GM12874 (cell line): Measurements from ENCODE around the gene FH.

Source experiments
- CTCF ChIP-seq: IDR thresholded peaks from 2 replicates; pipeline ENCODE4 v1.5.1; 2011; ENCODE audit warnings: low read depth, mild to moderate bottlenecking, control low read depth, low read length, moderate library complexity; ENCODE audit not compliant: insufficient read depth

FH gene

GRCh38 chr1:241519308-241520079 lies at the start of gene FH:
Gene FH, minus strand, starts transcription at chr1:241519755. Its CDS starts 33 bp downstream, at chr1:241519722.
- TF ChIP-seq CTCF = no peak

- TF ChIP-seq CTCF = no peak
These were observed 41.3 kb upstream of the FH start for GRCh38 chr1:241560849-241561187.

- no peak for TF ChIP-seq CTCF
These were observed 40.7 kb upstream of the FH start for GRCh38 chr1:241560146-241560848.

DNA sequence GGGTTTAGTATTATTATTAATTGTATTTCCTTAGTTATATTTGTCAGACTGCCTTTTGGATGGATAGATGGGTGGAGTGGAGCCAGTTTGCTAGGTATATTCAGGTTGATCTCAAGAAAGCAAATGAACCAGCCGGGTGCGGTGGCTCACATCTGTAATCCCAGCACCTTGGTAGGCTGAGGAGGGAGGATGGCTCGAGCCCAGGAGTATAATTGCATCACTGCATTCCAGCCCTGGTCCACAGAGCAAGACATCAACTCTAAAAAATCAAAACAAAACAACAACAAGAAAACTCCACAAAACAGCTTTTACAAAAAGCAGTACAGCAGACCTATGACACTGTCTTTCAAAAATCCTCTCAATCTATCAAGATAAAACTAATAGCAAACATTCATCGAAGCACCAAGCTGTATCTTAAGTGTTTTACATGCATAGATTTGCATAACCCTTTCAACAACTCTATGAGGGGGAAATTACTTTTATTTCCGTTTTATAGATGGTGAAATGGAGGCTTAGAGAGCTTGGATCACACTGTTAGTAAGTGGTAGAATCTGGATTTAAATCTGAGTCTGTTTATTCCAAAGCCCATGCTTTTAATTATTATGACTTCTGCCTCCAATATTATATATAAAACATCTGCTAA lies 38.1 kb upstream of the FH start:
- TF ChIP-seq CTCF = no peak

DNA sequence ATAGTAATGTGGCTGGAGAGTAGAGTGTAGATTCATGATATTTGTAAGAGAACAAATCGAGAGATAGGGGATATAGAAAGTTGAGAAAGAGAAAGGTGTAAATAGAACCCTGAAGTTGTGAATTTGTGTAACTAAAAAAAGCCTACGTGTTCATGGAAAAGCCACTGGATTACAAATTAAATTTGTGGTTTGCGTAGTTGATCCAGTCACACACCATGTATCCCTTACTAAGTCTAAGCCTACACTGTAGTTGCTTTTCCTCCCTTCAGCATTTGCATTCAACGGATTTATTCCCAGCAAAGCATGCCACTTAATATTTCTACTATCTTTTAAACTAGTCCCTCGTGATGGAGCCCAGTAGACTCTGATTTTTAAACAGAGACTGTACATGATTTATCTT lies 37.5 kb upstream of the FH start:
- no peak for TF ChIP-seq CTCF

GRCh38 chr1:241555526-241555925 lies 36.0 kb upstream of the FH start:
- TF ChIP-seq CTCF = no peak

DNA sequence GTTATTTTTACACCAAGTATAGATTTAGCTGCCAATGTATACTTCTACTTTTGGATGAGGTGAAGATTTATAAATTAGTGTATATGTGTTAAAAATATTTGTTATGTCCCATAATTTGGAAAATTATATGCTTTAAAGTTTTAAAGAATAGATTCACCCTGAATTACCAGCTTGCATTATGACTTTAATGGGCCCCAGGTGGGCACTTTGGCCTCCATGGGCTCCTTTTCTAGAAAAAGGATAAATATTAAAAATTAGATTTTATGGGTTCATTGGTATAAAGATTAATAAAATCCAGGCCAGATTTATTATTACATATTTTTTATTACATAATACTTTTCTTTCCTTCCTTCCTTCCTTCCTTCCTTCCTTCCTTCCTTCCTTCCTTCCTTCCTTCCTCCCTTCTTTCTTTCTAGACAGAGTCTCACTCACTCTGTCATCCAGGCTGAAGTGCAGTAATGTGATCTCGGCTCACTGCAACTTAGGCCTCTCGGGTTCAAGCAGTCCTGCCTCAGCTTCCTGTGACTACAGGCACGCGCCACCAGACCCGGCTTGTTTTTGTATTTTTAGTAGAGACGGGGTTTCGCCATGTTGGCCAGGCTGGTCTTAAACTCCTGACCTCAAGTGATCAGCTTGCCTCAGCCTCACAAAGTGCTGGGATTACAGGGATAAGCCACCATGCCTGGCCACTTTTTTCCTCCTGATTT lies 34.5 kb upstream of the FH start:
- no peak for TF ChIP-seq CTCF
